Transverse colon (tissue), 3 donors: ENCODE data around the gene AGAP1.

Source experiments
- CTCF ChIP-seq, 5 experiments: fragments of 200-600 bp in 3 of 5; fragments of 450-650 bp in 2 of 5; sonication (generic) in 3 of 5; IDR thresholded peaks; 1 replicate in 2 of 5; 2 replicates in 3 of 5; pipeline ENCODE4 v1.5.1; 2016 to 2017; ENCODE audit warnings: antibody characterized with exemption in 5 of 5, inconsistent platforms in 3 of 5, mild to moderate bottlenecking in 2 of 5, moderate library complexity in 1 of 5
- POLR2A ChIP-seq: fragments of 450-650 bp; IDR thresholded peaks from one replicate; pipeline ENCODE4 v1.6.1; 2016; ENCODE audit warnings: antibody characterized with exemption, mild to moderate bottlenecking, moderate library complexity

- TF ChIP-seq CTCF (IDR thresholded peaks at IDR 0.05) (no peak), POLR2A (no peak)
Measured at GRCh38 chr2:235658351-235659174, 164.7 kb downstream of the AGAP1 start.
